GM12891 (cell line): ENCODE measurements around the gene LUC7L3.
"Not testable (repeated sequence)": the region's sequence is repeated elsewhere in the genome, so short reads cannot be mapped to it uniquely, and the experiment has no call there.

ENCODE experiments used
- DNase-seq: peaks from one replicate; pipeline ENCODE4 v3.0.0; 2011; ENCODE audit warnings: low spot score; ENCODE audit not compliant: insufficient read length
- FAIRE-seq: peaks from 2 replicates; lab custom pipeline; 2011; peaks lifted over from hg19 to GRCh38; lab: Jason Lieb, UNC
- PAX5 ChIP-seq: IDR thresholded peaks from 2 replicates; pipeline ENCODE4 v1.6.1; 2011; ENCODE audit warnings: low read length, moderate library complexity, mild to moderate bottlenecking; ENCODE audit not compliant: insufficient read depth, severe bottlenecking
- POLR2A ChIP-seq: IDR thresholded peaks from 2 replicates; pipeline ENCODE4 v1.6.1; 2011; ENCODE audit warnings: low read depth, low read length, control low read depth
- POLR2AphosphoS5 ChIP-seq: IDR thresholded peaks from 2 replicates; pipeline ENCODE4 v1.6.1; 2011; ENCODE audit warnings: low read depth, low read length, control low read depth
- POU2F2 ChIP-seq: IDR thresholded peaks from 2 replicates; pipeline ENCODE4 v1.6.1; 2011; ENCODE audit warnings: low read depth, mild to moderate bottlenecking, control low read depth, low read length, moderate library complexity
- SPI1 ChIP-seq: IDR thresholded peaks from 2 replicates; pipeline ENCODE4 v1.6.1; 2011; ENCODE audit warnings: low read depth, low read length, control low read depth
- TAF1 ChIP-seq: IDR thresholded peaks from 2 replicates; pipeline ENCODE4 v1.6.1; 2011; ENCODE audit warnings: low read depth, low read length, control low read depth

The LUC7L3 gene

DNA sequence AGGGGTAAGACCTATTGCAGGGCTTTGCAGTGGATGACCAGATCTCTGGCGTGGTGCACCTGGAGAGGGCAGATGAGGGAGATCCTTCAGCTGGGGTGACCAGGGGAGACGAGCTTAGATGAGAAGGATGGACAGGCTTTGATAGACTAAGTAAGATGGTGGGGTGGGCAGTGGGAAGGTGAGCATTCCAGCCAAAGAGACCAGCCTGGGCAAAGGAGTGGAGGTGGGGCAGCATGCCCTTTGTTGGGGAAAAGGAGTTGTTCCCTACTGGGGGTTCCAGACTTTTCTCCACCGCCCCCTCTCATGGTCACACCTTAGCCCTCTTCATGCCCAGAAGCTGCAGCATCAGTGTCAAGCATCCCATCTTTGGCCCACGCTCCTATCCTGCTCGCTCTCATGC, 39.3 kb upstream of the LUC7L3 start:
- TF ChIP-seq TAF1 (no peak), POLR2AphosphoS5 (no peak), SPI1 (no peak)
- FAIRE-seq: no peak
- DNase-seq: no peak

DNA sequence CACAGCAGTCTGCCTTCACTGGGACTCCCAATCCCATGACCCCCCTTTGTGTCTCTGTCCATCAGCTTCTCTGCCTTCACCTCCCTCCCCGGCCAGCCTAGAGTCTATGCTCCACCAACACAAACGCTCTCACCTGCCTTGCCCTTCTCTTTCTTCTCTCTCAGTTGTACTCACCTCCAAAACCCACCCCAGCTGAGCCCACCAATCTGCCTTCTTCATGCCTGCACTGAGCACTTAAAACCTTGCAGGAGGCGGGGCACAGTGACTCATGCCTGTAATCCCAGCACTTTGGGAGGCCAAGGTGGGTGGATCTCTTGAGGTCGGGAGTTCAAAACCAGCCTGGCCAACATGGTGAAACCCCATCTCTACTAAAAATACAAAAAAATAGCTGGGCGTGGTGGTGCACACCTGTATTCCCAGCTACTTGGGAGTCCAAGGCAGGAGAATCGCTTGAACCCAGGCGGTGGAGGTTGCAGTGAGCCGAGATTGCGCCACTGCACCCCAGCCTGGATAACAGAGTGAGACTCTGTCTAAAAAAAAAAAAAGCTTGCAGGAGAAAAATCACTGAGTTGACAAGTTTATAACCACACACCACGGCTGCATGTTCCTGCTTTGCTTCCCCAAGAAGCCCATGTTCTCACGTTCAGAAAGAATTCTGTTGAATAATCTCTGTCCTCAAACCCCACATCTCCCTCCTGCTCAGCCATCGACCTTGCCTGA, 38.7 kb upstream of the LUC7L3 start:
- not testable (repeated sequence) for DNase-seq, FAIRE-seq

DNA sequence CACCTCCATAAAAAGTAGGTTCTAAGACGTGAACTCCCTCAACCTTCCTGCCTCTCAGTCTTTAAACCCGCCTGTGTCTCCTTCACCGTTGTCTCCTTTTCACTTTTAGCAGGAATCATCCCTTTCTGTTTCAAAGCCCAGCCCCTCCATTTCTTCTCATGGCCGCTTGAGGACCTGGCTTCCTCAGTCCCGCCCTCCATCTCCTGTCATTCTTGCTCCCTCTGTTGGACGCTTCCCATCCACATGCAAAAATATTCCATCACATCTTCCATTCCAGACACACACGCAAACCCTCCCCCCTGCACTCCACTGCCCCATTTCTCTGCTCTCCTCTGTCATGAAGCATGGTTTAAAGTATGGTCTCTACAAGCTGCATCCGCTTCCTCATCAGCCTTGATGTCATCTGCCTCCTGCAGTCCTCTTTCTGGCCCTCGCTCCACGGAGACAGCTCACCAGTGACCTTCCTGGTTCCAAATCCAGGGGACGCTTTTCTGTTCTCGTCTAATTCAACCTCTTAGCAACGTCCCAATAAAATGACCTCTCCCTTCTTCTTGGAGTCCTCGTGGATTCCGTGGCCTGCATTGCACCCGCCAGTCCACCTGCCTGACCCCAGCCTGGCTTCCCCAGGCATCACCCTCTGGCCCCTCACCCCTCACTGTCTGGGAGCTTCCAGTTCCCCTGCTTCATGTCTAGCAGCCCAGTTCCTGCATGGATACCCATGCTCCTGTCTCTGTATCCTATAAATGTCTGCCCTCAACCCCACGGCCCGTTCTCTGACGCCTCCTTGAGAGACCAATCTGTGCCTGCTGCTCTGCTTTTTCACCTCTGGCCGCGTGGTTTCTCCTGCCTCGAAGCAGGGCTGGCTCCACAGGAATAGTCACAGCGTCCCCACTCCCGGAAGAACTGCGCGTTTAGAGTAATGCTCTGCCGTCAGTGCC, 37.9 kb upstream of the LUC7L3 start:
- no peak for TF ChIP-seq POLR2A
- no peak for TF ChIP-seq TAF1
- no peak for TF ChIP-seq PAX5
- TF ChIP-seq POU2F2: no peak
- TF ChIP-seq POLR2AphosphoS5: no peak
- TF ChIP-seq SPI1: no peak
- no peak for DNase-seq
- FAIRE-seq: no peak

DNA sequence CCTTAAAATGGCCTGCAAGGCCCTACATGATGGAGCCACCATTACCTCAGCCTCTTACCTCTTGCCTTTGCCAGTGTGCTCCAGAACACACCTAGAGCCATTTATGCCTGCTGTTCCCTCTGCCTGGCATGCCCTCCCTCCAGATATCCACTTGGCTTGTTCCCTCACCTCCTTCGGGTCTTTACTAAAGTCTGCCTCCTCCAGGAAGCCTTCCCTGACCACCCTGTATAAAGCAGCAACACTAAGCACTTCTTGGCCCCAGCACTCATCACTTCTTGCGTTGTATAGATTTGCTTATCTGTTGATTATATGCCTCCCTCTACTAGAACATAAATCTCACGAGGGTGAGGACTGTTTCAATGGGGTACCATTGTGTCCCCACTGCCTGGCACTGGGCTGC, 37.0 kb upstream of the LUC7L3 start:
- no peak for DNase-seq
- FAIRE-seq: no peak
- no peak for TF ChIP-seq POLR2A
- no peak for TF ChIP-seq PAX5
- TF ChIP-seq TAF1: no peak
- no peak for TF ChIP-seq POU2F2
- TF ChIP-seq SPI1: no peak
- TF ChIP-seq POLR2AphosphoS5: no peak

DNA sequence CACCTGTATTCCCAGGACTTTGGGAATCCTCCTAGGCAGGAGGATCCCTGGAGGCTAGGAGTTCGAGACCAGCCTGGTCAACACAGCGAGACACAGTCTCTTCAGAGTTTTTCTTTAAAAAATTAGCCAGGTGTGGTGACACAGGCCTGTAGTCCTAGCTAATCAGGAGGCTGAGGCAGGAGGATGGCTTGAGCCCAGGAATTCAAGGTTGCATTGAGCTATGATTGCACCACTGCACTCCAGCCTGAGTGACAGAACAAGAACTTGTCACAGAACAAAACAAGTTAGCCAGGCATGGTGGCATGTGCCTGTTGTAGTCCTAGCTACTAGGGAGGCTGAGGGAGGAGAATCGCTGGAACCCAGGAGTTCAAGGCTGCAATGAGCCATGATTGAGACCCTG, 36.5 kb upstream of the LUC7L3 start:
- TF ChIP-seq TAF1: no peak
- no peak for TF ChIP-seq POLR2A
- no peak for TF ChIP-seq PAX5
- TF ChIP-seq SPI1: no peak
- no peak for TF ChIP-seq POLR2AphosphoS5
- TF ChIP-seq POU2F2: no peak
- no peak for FAIRE-seq

DNA sequence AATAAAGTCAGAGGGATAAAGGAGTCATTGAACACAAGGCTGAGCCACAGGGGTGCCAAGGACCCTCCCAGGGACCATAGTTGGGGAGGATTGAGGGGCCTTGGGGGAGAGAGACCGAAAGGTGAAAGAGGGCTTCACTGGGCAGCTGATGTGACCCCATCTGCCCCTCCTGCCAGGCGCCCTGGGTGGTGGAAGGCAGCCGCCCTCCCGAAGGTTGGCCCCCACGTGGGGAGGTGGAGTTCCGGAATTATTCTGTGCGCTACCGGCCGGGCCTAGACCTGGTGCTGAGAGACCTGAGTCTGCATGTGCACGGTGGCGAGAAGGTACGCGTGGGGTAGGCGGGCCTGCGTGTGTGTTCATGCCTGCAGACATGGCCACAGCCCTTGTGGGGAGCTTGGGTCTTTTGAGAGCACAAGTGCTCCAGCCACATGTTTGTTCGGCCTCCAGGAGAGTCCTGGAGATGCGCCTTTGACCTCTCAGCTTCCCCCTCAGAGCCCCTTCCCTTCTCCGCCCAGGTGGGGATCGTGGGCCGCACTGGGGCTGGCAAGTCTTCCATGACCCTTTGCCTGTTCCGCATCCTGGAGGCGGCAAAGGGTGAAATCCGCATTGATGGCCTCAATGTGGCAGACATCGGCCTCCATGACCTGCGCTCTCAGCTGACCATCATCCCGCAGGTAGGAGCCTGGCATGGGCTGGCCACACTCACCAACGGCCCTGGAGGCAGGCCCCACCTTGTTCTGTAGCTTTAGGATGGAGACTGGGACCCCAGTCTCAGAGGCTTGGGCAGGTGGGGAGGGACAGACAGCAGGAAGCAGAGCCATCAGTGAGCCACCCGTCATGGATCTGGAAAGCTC, 35.7 kb upstream of the LUC7L3 start:
- FAIRE-seq (no peak), DNase-seq (no peak)
- TF ChIP-seq PAX5: no peak
- no peak for TF ChIP-seq TAF1
- TF ChIP-seq POLR2AphosphoS5: no peak
- TF ChIP-seq POU2F2: no peak

More for the DNA sequence above, 36.5 kb upstream of the LUC7L3 start:
- DNase-seq: no peak

DNA sequence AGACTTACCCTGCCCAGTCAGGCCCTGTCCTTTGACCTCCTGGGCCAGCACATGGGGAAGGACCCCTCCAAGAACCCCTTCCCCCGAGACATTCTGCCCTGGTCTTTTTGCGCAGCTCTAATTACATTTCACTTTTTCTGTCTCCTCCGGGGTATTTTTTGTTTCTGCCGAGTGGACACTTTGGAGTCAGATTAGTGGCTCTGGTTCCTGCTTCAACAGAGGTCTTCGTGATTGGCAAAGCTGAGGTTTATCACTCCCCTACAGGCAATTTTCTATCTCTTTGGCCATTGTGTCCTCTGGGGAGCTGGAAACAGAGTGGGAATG, 35.2 kb upstream of the LUC7L3 start:
- no peak for DNase-seq
- no peak for FAIRE-seq
- TF ChIP-seq POU2F2 (no peak), PAX5 (no peak), SPI1 (no peak)

DNA sequence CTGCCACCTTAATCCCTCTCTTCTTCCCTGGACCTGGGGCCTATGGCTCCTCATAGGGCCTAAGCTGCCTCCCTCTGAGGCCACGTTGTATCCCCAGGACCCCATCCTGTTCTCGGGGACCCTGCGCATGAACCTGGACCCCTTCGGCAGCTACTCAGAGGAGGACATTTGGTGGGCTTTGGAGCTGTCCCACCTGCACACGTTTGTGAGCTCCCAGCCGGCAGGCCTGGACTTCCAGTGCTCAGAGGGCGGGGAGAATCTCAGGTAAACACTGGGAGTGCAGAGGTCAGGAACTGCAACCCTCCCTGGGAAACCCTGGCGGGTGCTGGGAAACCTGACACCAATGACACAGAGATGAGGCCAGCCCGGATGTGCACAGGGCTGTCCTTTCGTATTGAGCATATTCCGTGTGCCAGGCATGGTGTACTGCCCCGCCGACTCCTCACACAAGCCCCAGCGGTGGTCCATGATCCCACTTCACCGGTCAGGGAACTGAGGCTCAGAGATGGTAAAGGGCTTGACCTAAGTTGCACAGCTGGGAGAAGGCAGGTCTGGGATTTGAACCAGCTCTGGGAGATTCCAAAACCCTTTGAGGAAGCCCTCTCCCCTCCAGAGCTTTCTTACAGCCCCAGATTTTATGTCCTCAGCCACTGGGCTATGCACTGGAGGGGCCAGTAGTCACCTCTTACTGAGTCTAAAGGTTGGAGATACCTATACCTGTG, 34.6 kb upstream of the LUC7L3 start:
- TF ChIP-seq SPI1 (no peak), POLR2A (no peak), TAF1 (no peak), PAX5 (no peak), POLR2AphosphoS5 (no peak), POU2F2 (no peak)
- FAIRE-seq (no peak), DNase-seq (no peak)

DNA sequence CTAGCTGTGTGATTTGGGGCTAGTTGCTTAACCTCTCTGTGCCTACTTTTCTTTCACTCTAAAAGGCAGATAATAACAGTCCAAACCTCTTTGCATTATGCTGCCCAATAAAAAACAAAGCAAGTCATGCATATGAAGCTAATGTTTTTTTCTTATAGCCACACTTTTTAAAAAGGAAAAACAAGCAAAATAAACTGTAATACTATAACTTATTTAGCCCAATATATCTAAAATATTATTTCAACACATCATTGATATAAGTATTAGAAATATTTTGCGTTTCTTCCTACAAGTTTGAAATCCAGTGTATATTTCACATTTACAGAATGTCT, 34.1 kb upstream of the LUC7L3 start:
- DNase-seq (no peak), FAIRE-seq (no peak)
- TF ChIP-seq PAX5: no peak
- TF ChIP-seq POLR2A: no peak
- TF ChIP-seq TAF1: no peak
- no peak for TF ChIP-seq POU2F2
- no peak for TF ChIP-seq POLR2AphosphoS5
- no peak for TF ChIP-seq SPI1
